Right lobe of liver (tissue), 6 donors: Measurements from ENCODE around the gene PIANP. TPM values are rescaled to one million over a fixed set of nuclear protein-coding genes. Genes with fewer than 3 reads are reported as not detected.
"Not testable (repeated sequence)": the region's sequence is repeated elsewhere in the genome, so short reads cannot be mapped to it uniquely, and the experiment has no call there.

ENCODE experiments used
- ATAC-seq, 4 donors: fragments of 200-7000 bp; cut with Tn5 transposase; one replicate each; pipeline ENCODE4 v1.9.1; 2020; ENCODE audit warnings: mild to moderate bottlenecking in 4 of 4, moderate library complexity in 4 of 4
- DNase-seq, 3 donors: peaks; one replicate each; pipeline ENCODE4 v3.0.0-alpha.2; 2020
- H3K27ac ChIP-seq, 3 donors: fragments of 200-600 bp; one replicate each; pipeline ENCODE4 v1.8.0; 2022
- H3K27me3 ChIP-seq, 2 donors: fragments of 200-600 bp; one replicate each; pipeline ENCODE4 v1.8.0; 2022
- H3K36me3 ChIP-seq, 4 donors: fragments of 200-600 bp; sonication (generic) in 1 of 4; one replicate each; pipeline versions ENCODE4 v1.5.1 to v1.8.0; 2017 to 2022; ENCODE audit warnings: control low read depth in 1 of 4
- H3K4me1 ChIP-seq, 4 donors: fragments of 200-600 bp; sonication (generic) in 1 of 4; one replicate each; pipeline versions ENCODE4 v1.5.1 to v1.8.0; 2017 to 2022; ENCODE audit warnings: control low read depth in 1 of 4
- H3K4me3 ChIP-seq, 3 donors: fragments of 200-600 bp; one replicate each; pipeline ENCODE4 v1.8.0; 2022
- H3K9me3 ChIP-seq, 4 donors: fragments of 200-600 bp; sonication (generic) in 1 of 4; one replicate each; pipeline versions ENCODE4 v1.5.1 to v1.8.0; 2017 to 2022; ENCODE audit warnings: control low read depth in 1 of 4
- CTCF ChIP-seq, 4 donors: fragments of 200-600 bp in 3 of 4; fragments of 450-650 bp in 1 of 4; IDR thresholded peaks; one replicate each; pipeline versions ENCODE4 v1.5.1 to v1.8.0; 2016 to 2022; ENCODE audit warnings: antibody characterized with exemption in 4 of 4, mild to moderate bottlenecking in 2 of 4
- POLR2A ChIP-seq: fragments of 450-650 bp; IDR thresholded peaks from one replicate; pipeline ENCODE4 v1.6.1; 2017; ENCODE audit warnings: antibody characterized with exemption, mild to moderate bottlenecking
- WGBS: methylation state at CpG from one replicate; pipeline ENCODE4 v1.1.6; 2018; ENCODE audit warnings: low coverage, low lambda C conversion rate; ENCODE audit not compliant: insufficient coverage; ENCODE audit errors: missing lambda C conversion rate; 5-methylcytosine and 5-hydroxymethylcytosine counted together
- intact Hi-C, 2 donors: fragments of 100-400 bp; cut with DNase I; formaldehyde crosslinking; loops; one replicate each; pipeline versions ENCODE4 v1.11.2 to v1.14.1; 2022
- total RNA-seq, 6 experiments: library from RNA; depleted of rRNA in 2 of 6; stranded (reverse); fragments of >200 nt in 2 of 6; fragmentation: NEBNext Ultra II Directional in 3 of 6; extraction: Animal tissue kit (Norgen Biotek cat#: 25700) in 3 of 6; gene quantifications; one replicate each; pipeline versions ENCODE4 v1.1.0 to v1.2.4, GENCODE V29; 2016 to 2023
- donor health status: DM: no; HTN: yes; CAD: no.
- donor health status: DM: no; HTN: no; CAD: no.
- donor health status: DM: no; HTN: no; CAD: no.
- donor health status: DM: no; HTN: yes; CAD: no.
- donor health status: DM: no; HTN: yes; CAD: no.

Gene PIANP
- total RNA-seq, 6 experiments from 2014 or later: not detected

DNA sequence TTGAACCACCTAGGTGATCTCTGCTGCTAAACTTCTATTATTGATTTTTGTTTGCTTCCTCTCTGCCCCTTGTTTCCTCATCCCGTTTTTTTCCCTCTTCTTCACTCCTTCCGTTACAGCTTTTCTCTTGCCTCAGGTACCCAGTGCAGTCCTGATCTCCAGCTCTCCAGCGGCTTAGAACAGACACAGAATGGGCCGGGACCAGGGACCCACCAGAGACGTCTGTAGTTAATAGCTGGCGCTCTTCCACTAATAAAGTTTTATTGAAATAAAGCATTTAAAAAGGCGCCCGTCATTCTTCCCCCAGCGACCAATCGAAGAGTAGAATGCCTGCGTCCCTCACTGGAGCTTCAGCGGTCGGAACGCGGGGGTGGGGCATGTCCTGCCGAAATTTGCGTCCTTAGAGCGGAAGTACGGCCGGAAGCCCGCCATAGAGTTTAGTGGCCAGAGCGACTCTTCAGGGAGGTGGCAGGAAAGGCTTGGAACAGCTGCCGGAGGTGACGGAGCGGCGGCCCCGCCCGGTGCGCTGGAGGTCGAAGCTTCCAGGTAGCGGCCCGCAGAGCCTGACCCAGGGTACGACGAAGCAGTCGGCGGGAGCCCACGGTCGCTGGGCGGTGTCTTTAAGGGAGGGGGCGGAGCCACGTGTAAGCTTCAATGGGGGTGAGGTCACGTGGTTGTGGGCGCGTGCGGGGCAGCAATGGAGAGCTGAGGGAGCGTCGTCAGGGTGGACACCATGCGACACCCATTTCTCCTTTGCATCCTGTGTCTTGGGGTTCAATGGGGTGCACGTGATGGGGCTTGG lies 23.2 kb upstream of the PIANP start, which contains the start of gene COPS7A:
COPS7A (plus strand) TSS at position 440 of the 802 bp plus-strand sequence. CDS start 611 bp downstream, outside the sequence.
- peak within 1 kb of the TSS; percentile 55 to 74 (median 68) for H3K4me3 ChIP-seq
- peaks cover 0 to 15% (median 0%) of the 10 kb centered on the region in 4 donors for H3K36me3 ChIP-seq
- DNase-seq (peak; percentile 98 to 99 (median 99)), ATAC-seq (peak; percentile 97 to 99 (median 98))
- H3K9me3 ChIP-seq: no peaks in the 10 kb centered on the region
- 0% methylated on average over 16 of the region's 49 CpGs for WGBS
- H3K4me1 ChIP-seq: peaks cover 0 to 13% (median 0%) of the 10 kb centered on the region in 4 donors
- peak; percentile 67 for TF ChIP-seq POLR2A
- TF ChIP-seq CTCF (IDR thresholded peaks at IDR 0.05): no peak
- peak within 1 kb of the TSS; percentile 58 to 82 (median 79) for H3K27ac ChIP-seq
- no peaks in the 10 kb centered on the region for H3K27me3 ChIP-seq
- intact Hi-C loops: loop anchor here (10.0 kb wide), 2 partner anchors 59 to 69 kb away; partner anchors contain the start of gene ING4 (in 1 of the 2)

DNA sequence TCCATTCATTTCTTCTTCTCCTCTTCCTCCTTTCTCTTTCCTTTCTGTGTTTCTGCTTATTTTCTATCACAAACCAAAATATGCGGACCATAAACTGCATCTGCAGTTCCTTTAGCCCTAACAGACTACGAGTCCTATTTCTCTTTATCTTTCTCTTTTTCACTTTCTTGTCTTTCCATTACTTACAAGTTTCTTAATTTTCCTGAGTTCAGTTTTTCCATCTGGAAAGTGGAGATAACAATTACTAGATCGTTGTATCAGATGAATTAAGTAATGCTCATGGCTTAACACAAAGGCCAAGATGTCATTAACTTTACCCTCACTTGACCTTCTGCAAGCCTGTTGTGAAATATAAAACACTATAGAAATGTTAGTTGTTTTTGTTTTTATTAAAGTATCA lies 22.2 kb upstream of the PIANP start:
- 65% methylated on average over 3 of the region's 3 CpGs for WGBS
- H3K27ac ChIP-seq: no peak overlapping the region
- ATAC-seq (no peak), DNase-seq (no peak)
- TF ChIP-seq CTCF (IDR thresholded peaks at IDR 0.05) (no peak), POLR2A (no peak)
- intact Hi-C loops: loop anchor here (10.0 kb wide), 2 partner anchors 58 to 68 kb away; partner anchors contain the start of gene ING4 (in 1 of the 2)
- no peak overlapping the region for H3K4me3 ChIP-seq
- H3K9me3 ChIP-seq: no peaks in the 10 kb centered on the region
- H3K27me3 ChIP-seq: no peaks in the 10 kb centered on the region
- peaks cover 0 to 13% (median 0%) of the 10 kb centered on the region in 4 donors for H3K4me1 ChIP-seq
- peaks cover 0 to 5% (median 0%) of the 10 kb centered on the region in 4 donors for H3K36me3 ChIP-seq

- H3K9me3 ChIP-seq: no peaks in the 10 kb centered on the region
- intact Hi-C loops: no loop called here
- H3K27ac ChIP-seq: no peak overlapping the region
- TF ChIP-seq POLR2A: no peak
- TF ChIP-seq CTCF (IDR thresholded peaks at IDR 0.05): no peak
- H3K4me1 ChIP-seq: no peaks in the 10 kb centered on the region
- ATAC-seq: no peak
- WGBS: 54% methylated on average over 6 of the region's 10 CpGs
- H3K36me3 ChIP-seq: no peaks in the 10 kb centered on the region
- H3K27me3 ChIP-seq: no peaks in the 10 kb centered on the region
- no peak overlapping the region for H3K4me3 ChIP-seq
- no peak for DNase-seq
Observed at GRCh38 chr12:6716874-6717437, 16.3 kb upstream of the PIANP start.

- DNase-seq, H3K4me1 ChIP-seq, ATAC-seq, H3K4me3 ChIP-seq, intact Hi-C loops, H3K9me3 ChIP-seq, H3K36me3 ChIP-seq, H3K27ac ChIP-seq, H3K27me3 ChIP-seq: not testable (repeated sequence)
- WGBS: 60% methylated on average over 1 of the region's 41 CpGs
Observed at GRCh38 chr12:6716031-6716873, 15.6 kb upstream of the PIANP start.
